Activated naive CD4-positive, alpha-beta T cell treated with anti-CD3 and anti-CD28 coated beads, Interleukin-2, amount 50 U/mL, for 24 hours (primary cell): ENCODE results near the gene GUCA1C.
A peak's percentile ranks its signal among the peaks of the same experiment; 100 is the strongest.

Experiments
- H3K27ac Mint-ChIP-seq: one replicate; pipeline ENCODE4 v1.8.0; 2021; ENCODE audit warnings: mild to moderate bottlenecking, mixed read lengths
- H3K27me3 Mint-ChIP-seq: one replicate; pipeline ENCODE4 v1.8.0; 2021; ENCODE audit warnings: mixed read lengths
- H3K36me3 Mint-ChIP-seq: one replicate; pipeline ENCODE4 v1.8.0; 2021; ENCODE audit warnings: mixed read lengths
- H3K4me1 Mint-ChIP-seq: one replicate; pipeline ENCODE4 v1.8.0; 2021; ENCODE audit warnings: mixed read lengths
- H3K4me3 Mint-ChIP-seq: one replicate; pipeline ENCODE4 v1.8.0; 2021; ENCODE audit warnings: mild to moderate bottlenecking, mixed read lengths
- H3K9me3 Mint-ChIP-seq: one replicate; pipeline ENCODE4 v1.8.0; 2021; ENCODE audit warnings: mixed read lengths

Gene GUCA1C

GRCh38 chr3:108940166-108940565, 13.5 kb downstream of the GUCA1C start:
- Mint-ChIP-seq H3K27me3 (no peaks in the 10 kb centered on the region), H3K4me3 (no peak overlapping the region), H3K4me1 (no peaks in the 10 kb centered on the region), H3K36me3 (no peaks in the 10 kb centered on the region), H3K27ac (no peak overlapping the region), H3K9me3 (no peaks in the 10 kb centered on the region)

GRCh38 chr3:108936924-108937689, 16.6 kb downstream of the GUCA1C start:
- Mint-ChIP-seq H3K9me3 (no peaks in the 10 kb centered on the region), H3K4me1 (no peaks in the 10 kb centered on the region), H3K27ac (no peak overlapping the region), H3K27me3 (peaks cover 2% of the 10 kb centered on the region), H3K36me3 (peaks cover 2% of the 10 kb centered on the region), H3K4me3 (no peak overlapping the region)

GRCh38 chr3:108931035-108931434, 22.6 kb downstream of the GUCA1C start:
- Mint-ChIP-seq H3K4me1 (no peaks in the 10 kb centered on the region), H3K36me3 (peaks cover 4% of the 10 kb centered on the region), H3K9me3 (peaks cover 9% of the 10 kb centered on the region), H3K4me3 (no peak overlapping the region), H3K27ac (no peak overlapping the region), H3K27me3 (peaks cover 6% of the 10 kb centered on the region)

DNA sequence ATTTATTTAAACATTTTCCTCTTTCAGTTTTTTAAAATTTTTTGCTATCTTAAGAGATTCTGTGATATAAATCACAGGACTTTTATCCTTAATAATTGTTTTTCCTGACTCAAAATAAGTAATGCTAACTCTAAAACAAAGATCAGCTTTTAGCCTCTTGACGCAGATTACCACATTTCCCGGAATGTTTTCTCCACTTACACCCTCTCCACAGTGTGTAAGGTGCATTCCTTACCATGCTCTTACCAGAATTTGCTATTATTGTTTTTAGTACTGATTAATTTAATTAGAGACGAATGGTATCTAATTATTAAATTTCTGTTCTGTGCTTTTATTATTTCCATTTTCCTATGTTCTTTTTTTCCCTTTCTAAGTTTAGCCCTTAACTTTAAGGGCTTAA, 34.8 kb downstream of the GUCA1C start:
- Mint-ChIP-seq H3K9me3 (peaks cover 3% of the 10 kb centered on the region), H3K36me3 (no peaks in the 10 kb centered on the region), H3K27me3 (peaks cover 2% of the 10 kb centered on the region), H3K4me1 (peaks cover 15% of the 10 kb centered on the region), H3K4me3 (no peak overlapping the region), H3K27ac (no peak overlapping the region)

DNA sequence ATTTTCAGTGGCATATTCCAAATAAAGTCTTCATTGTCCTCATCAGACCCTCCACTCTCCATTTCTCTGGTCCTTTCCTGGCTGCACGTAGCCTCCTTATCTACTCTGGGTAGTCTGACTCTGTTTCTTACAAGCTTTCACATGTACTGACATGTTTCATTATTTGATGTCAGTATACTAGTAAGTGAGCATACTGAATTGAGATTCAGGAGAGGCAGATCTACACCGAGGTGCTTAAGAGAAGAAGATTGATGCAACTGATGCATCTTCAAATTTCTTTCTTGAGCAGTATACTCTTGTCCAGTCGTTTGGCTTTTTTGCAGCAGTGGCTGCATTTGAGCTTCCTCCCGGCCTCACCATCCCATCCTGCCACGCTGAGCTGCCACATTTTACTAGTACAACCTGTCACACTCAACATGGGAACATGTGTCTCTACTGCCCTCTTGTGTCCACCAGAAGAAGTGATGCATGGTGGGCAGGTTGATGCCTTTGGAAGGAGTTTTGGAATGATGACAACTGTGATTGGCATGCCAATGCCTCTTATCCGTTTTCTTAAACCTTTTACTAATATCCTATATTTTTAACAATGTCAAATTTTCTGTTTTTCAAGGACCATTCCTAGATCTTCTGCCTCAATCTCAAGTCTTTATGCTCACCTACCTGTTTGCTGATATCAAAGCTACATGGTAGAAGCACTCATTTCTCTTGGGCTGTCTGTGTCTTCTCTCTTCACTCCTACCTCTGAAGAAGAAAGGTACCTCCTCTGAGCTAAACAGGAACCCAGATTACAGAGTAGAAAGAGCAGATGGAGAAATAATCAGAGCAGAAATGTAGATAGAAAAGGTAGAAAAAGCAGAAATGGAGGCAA, 38.7 kb downstream of the GUCA1C start:
- Mint-ChIP-seq H3K9me3 (no peaks in the 10 kb centered on the region), H3K27me3 (no peaks in the 10 kb centered on the region), H3K4me3 (peak overlapping the region; percentile 40), H3K4me1 (peaks cover 20% of the 10 kb centered on the region), H3K27ac (peak overlapping the region; percentile 82), H3K36me3 (no peaks in the 10 kb centered on the region)

DNA sequence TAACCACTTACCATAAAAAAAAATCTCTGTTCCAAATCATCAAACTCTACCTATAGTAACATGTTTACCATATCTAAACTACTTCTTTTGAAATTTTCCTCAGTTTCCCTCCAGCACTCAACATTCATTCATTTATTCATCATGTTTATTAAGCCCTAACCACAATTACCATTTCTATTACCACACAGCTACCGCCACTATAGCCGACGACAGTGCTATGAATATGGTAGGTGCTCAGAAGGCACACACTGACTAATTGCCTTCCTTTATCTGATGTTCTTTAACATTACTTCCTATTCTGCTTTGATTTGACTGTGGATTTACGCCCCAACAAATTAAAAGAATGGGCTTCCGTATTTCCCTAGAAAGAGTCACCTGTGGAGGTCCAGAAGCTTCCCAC, 43.9 kb downstream of the GUCA1C start:
- no peak overlapping the region for H3K4me3 Mint-ChIP-seq
- no peaks in the 10 kb centered on the region for H3K27me3 Mint-ChIP-seq
- H3K9me3 Mint-ChIP-seq: no peaks in the 10 kb centered on the region
- H3K4me1 Mint-ChIP-seq: peaks cover 18% of the 10 kb centered on the region
- H3K27ac Mint-ChIP-seq: no peak overlapping the region
- no peaks in the 10 kb centered on the region for H3K36me3 Mint-ChIP-seq

DNA sequence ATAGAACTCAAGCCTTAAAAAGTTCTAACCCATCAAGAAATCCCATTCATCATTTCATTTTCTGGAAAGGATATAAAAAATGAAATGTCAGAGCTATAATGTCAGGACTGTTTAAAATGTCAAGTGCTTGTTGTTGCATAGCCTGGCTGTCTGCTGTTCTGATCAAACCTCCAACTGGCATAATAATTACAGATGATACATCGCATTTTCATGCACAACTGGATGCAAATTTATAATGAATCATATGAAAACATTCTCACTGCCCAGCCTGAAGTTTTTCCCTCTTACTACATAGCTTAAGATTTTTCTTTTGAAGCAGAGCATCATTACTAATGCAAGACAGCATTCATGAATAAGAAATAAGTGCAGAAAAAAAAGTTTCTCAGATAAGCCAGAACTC, 46.5 kb downstream of the GUCA1C start:
- Mint-ChIP-seq H3K27ac (no peak overlapping the region), H3K27me3 (no peaks in the 10 kb centered on the region), H3K4me1 (peaks cover 11% of the 10 kb centered on the region), H3K9me3 (peaks cover 4% of the 10 kb centered on the region), H3K4me3 (no peak overlapping the region), H3K36me3 (no peaks in the 10 kb centered on the region)

DNA sequence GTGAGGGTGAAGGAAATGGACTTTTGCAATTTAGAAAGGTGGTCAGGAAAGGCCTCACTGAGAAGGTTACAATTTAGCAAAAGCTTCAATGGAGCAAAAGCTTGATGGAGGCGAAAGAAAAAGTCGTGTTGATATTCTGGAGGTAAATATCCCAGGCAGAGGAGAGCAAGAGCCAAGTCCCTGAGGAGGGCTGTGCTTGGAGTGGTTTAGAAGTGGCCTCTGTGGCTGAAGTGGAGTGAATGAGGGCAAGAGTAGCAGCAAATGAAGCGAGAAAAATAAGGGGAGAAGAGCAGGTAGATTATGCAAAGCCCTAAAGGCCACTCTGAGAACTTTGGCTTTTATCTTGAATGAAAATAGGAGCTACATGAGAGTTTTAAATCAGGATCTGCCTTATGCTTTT, 54.1 kb downstream of the GUCA1C start:
- Mint-ChIP-seq H3K36me3 (no peaks in the 10 kb centered on the region), H3K4me3 (no peak overlapping the region), H3K4me1 (peaks cover 25% of the 10 kb centered on the region), H3K27me3 (no peaks in the 10 kb centered on the region), H3K27ac (no peak overlapping the region), H3K9me3 (peaks cover 4% of the 10 kb centered on the region)

DNA sequence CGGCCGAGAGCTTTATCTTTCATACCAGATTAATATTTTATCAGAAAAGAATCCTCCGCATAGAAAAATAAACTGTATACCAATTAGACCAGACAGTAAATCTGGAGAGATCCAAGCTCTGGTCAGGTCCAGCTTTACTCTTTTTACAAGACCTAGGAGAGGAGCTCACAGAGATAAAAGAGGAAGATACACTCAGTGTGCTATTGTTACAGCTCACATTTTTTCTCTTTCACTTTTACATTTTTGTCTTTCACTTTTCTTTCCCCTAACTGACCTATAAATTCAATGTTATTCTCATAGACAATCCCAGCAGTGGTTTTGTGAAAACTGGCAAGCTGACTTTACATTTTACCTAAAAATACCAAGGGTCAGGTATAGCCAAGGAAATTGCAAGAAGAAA, 55.8 kb downstream of the GUCA1C start:
- Mint-ChIP-seq H3K4me3 (no peak overlapping the region), H3K36me3 (no peaks in the 10 kb centered on the region), H3K9me3 (peaks cover 4% of the 10 kb centered on the region), H3K27me3 (no peaks in the 10 kb centered on the region), H3K27ac (peak overlapping the region; percentile 31), H3K4me1 (peaks cover 24% of the 10 kb centered on the region)

GRCh38 chr3:108894981-108895380, 58.7 kb downstream of the GUCA1C start:
- no peaks in the 10 kb centered on the region for H3K9me3 Mint-ChIP-seq
- H3K4me3 Mint-ChIP-seq: no peak overlapping the region
- peak overlapping the region; percentile 4 for H3K27ac Mint-ChIP-seq
- H3K4me1 Mint-ChIP-seq: peaks cover 16% of the 10 kb centered on the region
- no peaks in the 10 kb centered on the region for H3K36me3 Mint-ChIP-seq
- no peaks in the 10 kb centered on the region for H3K27me3 Mint-ChIP-seq

GRCh38 chr3:108891833-108892232, 61.8 kb downstream of the GUCA1C start:
- H3K9me3 Mint-ChIP-seq: no peaks in the 10 kb centered on the region
- H3K27ac Mint-ChIP-seq: no peak overlapping the region
- H3K36me3 Mint-ChIP-seq: no peaks in the 10 kb centered on the region
- no peaks in the 10 kb centered on the region for H3K4me1 Mint-ChIP-seq
- no peaks in the 10 kb centered on the region for H3K27me3 Mint-ChIP-seq
- H3K4me3 Mint-ChIP-seq: no peak overlapping the region

DNA sequence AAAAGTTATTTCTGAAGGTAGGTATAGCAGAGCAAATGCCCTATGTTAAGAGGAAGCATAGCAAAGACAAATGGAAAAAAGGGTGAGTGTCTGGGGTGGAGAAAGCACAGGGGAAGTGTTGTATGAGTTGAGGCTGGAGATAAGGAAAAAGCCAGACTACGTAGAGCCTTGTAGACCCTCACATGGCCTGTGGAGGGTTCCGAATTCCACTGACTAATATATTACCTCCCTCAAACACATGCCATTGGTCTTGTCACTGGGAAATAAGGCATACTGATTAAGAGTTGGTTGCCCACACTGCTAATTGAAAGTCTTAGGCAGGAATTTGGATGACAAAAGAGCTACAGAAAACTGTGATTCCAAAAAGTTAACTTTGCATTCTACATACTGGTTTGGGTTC, 65.9 kb downstream of the GUCA1C start:
- Mint-ChIP-seq H3K9me3 (no peaks in the 10 kb centered on the region), H3K27ac (no peak overlapping the region), H3K27me3 (no peaks in the 10 kb centered on the region)

GRCh38 chr3:108887121-108887520, 66.6 kb downstream of the GUCA1C start:
- Mint-ChIP-seq H3K36me3 (no peaks in the 10 kb centered on the region), H3K4me1 (peaks cover 14% of the 10 kb centered on the region), H3K27ac (no peak overlapping the region), H3K9me3 (no peaks in the 10 kb centered on the region), H3K4me3 (no peak overlapping the region), H3K27me3 (no peaks in the 10 kb centered on the region)

More for the DNA sequence above, 65.9 kb downstream of the GUCA1C start:
- no peaks in the 10 kb centered on the region for H3K36me3 Mint-ChIP-seq
- H3K4me3 Mint-ChIP-seq: no peak overlapping the region
- H3K4me1 Mint-ChIP-seq: peaks cover 14% of the 10 kb centered on the region

GRCh38 chr3:108883373-108883772, 70.3 kb downstream of the GUCA1C start:
- peaks cover 18% of the 10 kb centered on the region for H3K4me1 Mint-ChIP-seq
- peaks cover 6% of the 10 kb centered on the region for H3K36me3 Mint-ChIP-seq
- no peak overlapping the region for H3K27ac Mint-ChIP-seq
- H3K4me3 Mint-ChIP-seq: no peak overlapping the region
- H3K27me3 Mint-ChIP-seq: no peaks in the 10 kb centered on the region
- peaks cover 2% of the 10 kb centered on the region for H3K9me3 Mint-ChIP-seq

DNA sequence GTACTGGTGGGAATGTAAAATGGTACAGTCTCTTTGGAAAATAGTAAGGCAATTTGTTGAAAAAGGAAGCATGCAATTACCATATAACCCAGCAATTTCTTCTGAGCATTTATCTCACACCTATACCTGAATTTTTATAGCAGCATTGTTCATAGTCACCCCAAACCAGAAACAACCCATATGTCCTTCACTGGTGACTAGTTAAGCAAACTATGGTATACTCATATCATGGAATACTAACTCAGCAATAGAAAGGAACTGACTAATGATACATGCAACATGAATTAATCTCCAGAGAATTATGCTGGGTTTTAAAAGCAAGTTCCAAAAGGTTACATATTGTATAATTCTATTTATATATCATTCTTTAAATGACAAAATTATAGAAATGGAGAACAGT, 70.9 kb downstream of the GUCA1C start:
- no peaks in the 10 kb centered on the region for H3K27me3 Mint-ChIP-seq
- H3K36me3 Mint-ChIP-seq: peaks cover 6% of the 10 kb centered on the region
- H3K4me1 Mint-ChIP-seq: peaks cover 18% of the 10 kb centered on the region
- H3K9me3 Mint-ChIP-seq: peaks cover 5% of the 10 kb centered on the region
- no peak overlapping the region for H3K4me3 Mint-ChIP-seq
- no peak overlapping the region for H3K27ac Mint-ChIP-seq

DNA sequence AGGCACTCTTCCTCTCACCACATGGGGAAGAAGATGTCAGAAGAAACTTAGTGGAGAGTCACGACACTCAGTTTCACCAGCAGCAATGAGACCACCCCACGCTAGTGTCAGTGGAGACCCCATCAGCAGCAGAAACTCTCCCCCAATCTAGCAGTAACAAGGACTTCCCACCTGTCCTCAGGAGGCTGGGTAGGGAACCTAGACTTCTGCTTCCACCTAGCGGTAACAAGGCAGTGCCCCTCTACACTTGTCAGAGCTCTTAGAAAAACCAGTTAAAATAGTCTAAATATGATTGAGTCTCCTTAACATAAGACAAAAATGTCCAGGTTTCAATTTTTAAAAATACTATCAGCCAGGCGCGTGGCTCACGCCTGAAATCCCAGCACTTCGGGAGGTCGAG, 73.8 kb downstream of the GUCA1C start:
- Mint-ChIP-seq H3K27ac (no peak overlapping the region), H3K9me3 (peaks cover 5% of the 10 kb centered on the region), H3K36me3 (peaks cover 10% of the 10 kb centered on the region), H3K27me3 (no peaks in the 10 kb centered on the region), H3K4me1 (peaks cover 27% of the 10 kb centered on the region), H3K4me3 (no peak overlapping the region)
